OCI-LY3 (cell line): ENCODE data around the gene CAPN7.

Source experiments
- CTCF ChIP-seq: fragments of 200-600, 300-600 bp; sonication (generic); IDR thresholded peaks from 2 replicates; pipeline ENCODE4 v1.5.1; 2014; ENCODE audit warnings: antibody characterized with exemption, low read length, low read depth
- EZH2phosphoT487 ChIP-seq: fragments of 200-600 bp; shearing (Covaris generic); IDR thresholded peaks from 2 replicates; pipeline ENCODE4 v1.6.1; 2018; ENCODE audit warnings: antibody characterized with exemption, mixed run types, low read depth

- no peak for TF ChIP-seq CTCF
- no peak for TF ChIP-seq EZH2phosphoT487
Observed at GRCh38 chr3:15220661-15221060, 14.6 kb downstream of the CAPN7 start.
